Upper lobe of right lung (tissue), 1 donor: ENCODE results near the gene TSSK2. TPM values are rescaled to one million over a fixed set of nuclear protein-coding genes. Genes with fewer than 3 reads are reported as not detected.

Experiments used
- ATAC-seq: fragments of 200-7000 bp; cut with Tn5 transposase; one replicate; pipeline ENCODE4 v1.9.1; 2020; ENCODE audit warnings: mild to moderate bottlenecking, moderate library complexity
- DNase-seq: peaks from one replicate; pipeline ENCODE4 v3.0.0-alpha.2; 2020
- H3K27ac ChIP-seq: fragments of 200-600 bp; one replicate; pipeline ENCODE4 v1.8.0; 2022
- H3K27me3 ChIP-seq: fragments of 200-600 bp; one replicate; pipeline ENCODE4 v1.8.0; 2022; ENCODE audit warnings: mild to moderate bottlenecking
- H3K36me3 ChIP-seq: fragments of 200-600 bp; one replicate; pipeline ENCODE4 v1.8.0; 2022
- H3K4me1 ChIP-seq: fragments of 200-600 bp; one replicate; pipeline ENCODE4 v1.8.0; 2022
- H3K4me3 ChIP-seq: fragments of 200-600 bp; one replicate; pipeline ENCODE4 v1.8.0; 2022; ENCODE audit warnings: mild to moderate bottlenecking
- H3K9me3 ChIP-seq: fragments of 200-600 bp; one replicate; pipeline ENCODE4 v1.8.0; 2022
- CTCF ChIP-seq: fragments of 200-600 bp; IDR thresholded peaks from one replicate; pipeline ENCODE4 v1.8.0; 2022; ENCODE audit warnings: antibody characterized with exemption
- intact Hi-C: fragments of 100-400 bp; cut with DNase I; formaldehyde crosslinking; loops from one replicate; pipeline ENCODE4 v1.11.0; 2022
- total RNA-seq: library from RNA; stranded (reverse); fragmentation: NEBNext Ultra II Directional; extraction: Animal tissue kit (Norgen Biotek cat#: 25700); gene quantifications from one replicate; pipeline ENCODE4 v1.2.1, GENCODE V29; 2021
- donor health status: DM: no; HTN: yes; CAD: no; lungs with severe emphysema.

Gene TSSK2
- total RNA-seq, 1 donor from 2014 or later, result not detected

- H3K9me3 ChIP-seq, result no peaks in the 10 kb centered on the region
- no peaks in the 10 kb centered on the region for H3K27me3 ChIP-seq
- H3K27ac ChIP-seq, result no peak overlapping the region
- peaks cover 76% of the 10 kb centered on the region for H3K36me3 ChIP-seq
- no peak overlapping the region for H3K4me3 ChIP-seq
- DNase-seq (no peak), ATAC-seq (no peak)
- TF ChIP-seq CTCF, result no peak
- H3K4me1 ChIP-seq, result peaks cover 8% of the 10 kb centered on the region
- intact Hi-C loops, result no loop called here
These were observed 8.9 kb downstream of the TSSK2 start for GRCh38 chr22:19139974-19140373.

- no peak overlapping the region for H3K27ac ChIP-seq
- H3K4me3 ChIP-seq, result no peak overlapping the region
- H3K27me3 ChIP-seq, result peaks cover 2% of the 10 kb centered on the region
- H3K36me3 ChIP-seq, result peaks cover 53% of the 10 kb centered on the region
- no peak for DNase-seq
- intact Hi-C loops, result no loop called here
- no peaks in the 10 kb centered on the region for H3K9me3 ChIP-seq
- ATAC-seq, result no peak
- no peak for TF ChIP-seq CTCF
- H3K4me1 ChIP-seq, result peaks cover 8% of the 10 kb centered on the region
These were observed 11.3 kb downstream of the TSSK2 start for GRCh38 chr22:19142394-19142793.

- ATAC-seq, result no peak
- peaks cover 8% of the 10 kb centered on the region for H3K4me1 ChIP-seq
- H3K9me3 ChIP-seq, result no peaks in the 10 kb centered on the region
- H3K36me3 ChIP-seq, result peaks cover 45% of the 10 kb centered on the region
- TF ChIP-seq CTCF, result no peak
- H3K27ac ChIP-seq, result no peak overlapping the region
- peak overlapping the region; percentile 97 for H3K4me3 ChIP-seq
- peaks cover 10% of the 10 kb centered on the region for H3K27me3 ChIP-seq
- no peak for DNase-seq
- intact Hi-C loops, result no loop called here
These were observed 12.1 kb downstream of the TSSK2 start for GRCh38 chr22:19143212-19143611.

- Histone ChIP-seq H3K4me1 (peaks cover 8% of the 10 kb centered on the region), H3K27me3 (peaks cover 18% of the 10 kb centered on the region), H3K36me3 (peaks cover 37% of the 10 kb centered on the region), H3K27ac (peak overlapping the region; percentile 78), H3K4me3 (peak overlapping the region; percentile 97), H3K9me3 (no peaks in the 10 kb centered on the region)
- intact Hi-C loops, result no loop called here
- DNase-seq, result no peak
- no peak for TF ChIP-seq CTCF
- ATAC-seq, result no peak
These were observed 12.9 kb downstream of the TSSK2 start for GRCh38 chr22:19143967-19144400.

GRCh38 chr22:19146215-19146968, 15.3 kb downstream of the TSSK2 start:
- Histone ChIP-seq H3K4me1 (peaks cover 8% of the 10 kb centered on the region), H3K27me3 (peaks cover 36% of the 10 kb centered on the region), H3K27ac (no peak overlapping the region), H3K36me3 (peaks cover 13% of the 10 kb centered on the region), H3K4me3 (no peak overlapping the region), H3K9me3 (no peaks in the 10 kb centered on the region)
- DNase-seq (peak; percentile 44), ATAC-seq (no peak)
- intact Hi-C loops, result no loop called here
- TF ChIP-seq CTCF, result no peak
